ENCODE results near the gene PNPLA1.

The PNPLA1 gene

GRCh38 chr6:36246506-36247268 is 23.2 kb upstream of the PNPLA1 start:
- DNase-seq (ENCODE audit: low spot score), result no peak

DNA sequence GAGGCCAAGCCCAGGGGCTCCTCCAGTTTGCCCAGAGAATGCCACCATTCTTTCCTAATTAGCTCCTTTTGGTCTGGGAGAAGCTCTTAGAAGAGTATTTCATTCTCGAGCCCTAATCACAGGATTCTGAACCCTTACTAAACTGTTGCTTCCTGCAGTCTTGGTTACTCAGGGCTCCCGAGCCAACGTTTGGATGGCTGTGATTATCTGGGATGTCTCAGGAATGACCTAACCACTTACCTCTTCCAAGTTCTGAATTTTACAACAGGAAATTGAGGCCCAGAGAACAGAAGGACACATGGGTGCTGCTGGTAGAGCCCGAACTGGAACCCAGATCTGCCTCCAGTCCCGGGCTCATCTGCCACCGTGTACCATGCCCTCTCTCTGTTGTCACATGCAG is 22.2 kb upstream of the PNPLA1 start:
- DNase-seq (ENCODE audit: low spot score), result no peak

DNA sequence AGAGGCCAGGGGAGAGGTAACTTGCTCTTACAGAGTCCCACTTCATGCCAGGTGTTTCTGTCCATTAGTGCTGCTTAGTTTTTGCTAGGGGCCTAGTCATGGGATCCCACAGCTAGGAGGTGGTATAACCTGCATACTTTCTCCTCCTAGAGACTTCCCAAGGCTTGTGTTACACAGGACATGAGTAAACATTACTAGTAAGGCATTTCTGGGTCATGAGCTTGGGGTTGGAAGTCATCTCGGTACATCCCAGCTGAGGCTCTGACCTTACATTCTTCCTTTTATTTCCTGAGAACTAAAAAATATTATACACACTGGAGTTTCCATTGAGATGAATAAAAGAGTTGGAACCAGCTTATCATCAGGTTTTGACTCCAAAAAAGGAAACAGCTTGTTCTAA is 20.9 kb upstream of the PNPLA1 start:
- no peak for DNase-seq (ENCODE audit: low spot score)

- DNase-seq (ENCODE audit: low spot score), result no peak
These were observed 20.3 kb upstream of the PNPLA1 start for GRCh38 chr6:36249536-36249935.

DNA sequence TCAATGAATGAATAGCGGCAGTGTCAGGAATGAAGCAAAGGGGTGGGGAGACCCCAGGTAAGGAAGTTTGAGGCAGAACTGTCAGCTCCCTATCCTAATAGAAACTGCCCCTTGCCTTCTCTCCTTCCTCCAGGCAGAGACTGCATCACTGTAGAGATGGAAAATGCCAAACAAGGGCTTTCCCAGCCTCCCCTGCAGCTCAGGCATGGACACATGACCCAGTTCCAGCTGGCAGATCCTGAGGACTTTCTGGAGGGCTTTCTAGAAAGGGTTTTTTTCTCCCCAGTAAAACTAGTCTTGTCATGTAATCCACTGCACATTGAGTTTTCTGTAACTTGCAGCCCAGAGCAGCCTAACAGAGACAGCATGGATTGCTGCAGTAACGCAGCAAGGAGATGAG is 17.9 kb upstream of the PNPLA1 start:
- no peak for DNase-seq (ENCODE audit: low spot score)

- no peak for DNase-seq (ENCODE audit: low spot score)
These were observed 6.4 kb upstream of the PNPLA1 start for GRCh38 chr6:36263390-36264000.

DNA sequence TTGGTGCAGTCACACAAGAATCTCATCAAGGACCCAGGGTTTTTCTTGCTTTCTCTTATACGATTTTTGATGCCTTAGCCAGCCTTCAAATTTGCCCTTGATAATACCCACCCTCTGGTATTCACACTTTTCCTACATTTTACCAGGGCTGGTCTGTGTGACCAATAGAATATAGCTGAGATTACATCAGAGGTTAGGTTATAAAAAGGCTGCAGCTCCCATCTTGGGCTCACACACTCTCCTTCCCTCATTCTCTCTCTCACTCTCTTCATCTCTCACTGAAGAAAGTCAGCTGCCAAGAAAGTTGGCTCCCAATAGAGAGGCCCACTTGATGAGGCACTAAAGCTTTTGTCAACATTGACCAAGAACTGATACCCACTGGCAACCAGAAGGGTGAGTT is 4.1 kb upstream of the PNPLA1 start:
- DNase-seq (ENCODE audit: low spot score), result no peak

DNA sequence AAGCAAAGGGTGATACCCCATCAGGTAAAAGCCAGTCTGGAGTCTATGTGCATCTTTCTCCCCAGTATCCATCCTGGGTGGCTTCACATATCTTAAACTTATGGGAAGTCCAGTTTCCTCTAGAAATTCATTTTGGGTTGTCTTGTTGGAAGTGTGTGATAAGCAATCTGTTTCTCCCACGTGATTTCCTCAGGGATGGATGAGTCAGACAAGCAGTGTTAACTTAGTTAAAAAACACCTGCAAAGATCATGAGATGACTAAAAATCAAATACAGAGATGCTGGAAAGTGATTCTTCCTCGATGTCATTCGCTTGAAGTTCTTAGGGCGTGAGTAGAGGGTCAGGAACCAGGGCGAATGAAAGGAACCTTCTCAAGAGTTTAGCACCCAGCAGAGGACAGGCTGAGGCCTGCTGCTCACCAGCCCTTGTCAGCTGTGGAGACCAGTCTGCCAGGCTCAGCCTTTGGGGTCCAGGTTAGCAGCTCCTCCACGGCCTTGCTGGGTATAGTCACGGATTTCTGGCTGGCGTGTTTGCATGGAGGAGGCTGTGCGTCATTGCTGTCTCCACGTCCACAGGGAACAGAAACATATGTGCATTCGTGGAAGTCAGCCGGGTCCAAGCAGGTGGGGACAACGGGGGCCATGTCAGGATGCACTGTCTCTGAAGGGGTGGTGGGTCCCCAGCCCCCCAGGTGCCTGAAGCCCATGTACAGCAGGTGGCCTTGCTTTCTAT is 2.8 kb upstream of the PNPLA1 start:
- no peak for DNase-seq (ENCODE audit: low spot score)

GRCh38 chr6:36267731-36268477 is 2.0 kb upstream of the PNPLA1 start:
- DNase-seq (ENCODE audit: low spot score), result no peak

GRCh38 chr6:36268478-36269275 is 1.2 kb upstream of the PNPLA1 start:
- DNase-seq (ENCODE audit: low spot score), result no peak

GRCh38 chr6:36272234-36272633 is 2.4 kb downstream of the PNPLA1 start:
- no peak for DNase-seq (ENCODE audit: low spot score)

- no peak for DNase-seq (ENCODE audit: low spot score)
These were observed 3.2 kb downstream of the PNPLA1 start for GRCh38 chr6:36273067-36273466.

GRCh38 chr6:36273802-36274514 is 4.1 kb downstream of the PNPLA1 start:
- no peak for DNase-seq (ENCODE audit: low spot score)

DNA sequence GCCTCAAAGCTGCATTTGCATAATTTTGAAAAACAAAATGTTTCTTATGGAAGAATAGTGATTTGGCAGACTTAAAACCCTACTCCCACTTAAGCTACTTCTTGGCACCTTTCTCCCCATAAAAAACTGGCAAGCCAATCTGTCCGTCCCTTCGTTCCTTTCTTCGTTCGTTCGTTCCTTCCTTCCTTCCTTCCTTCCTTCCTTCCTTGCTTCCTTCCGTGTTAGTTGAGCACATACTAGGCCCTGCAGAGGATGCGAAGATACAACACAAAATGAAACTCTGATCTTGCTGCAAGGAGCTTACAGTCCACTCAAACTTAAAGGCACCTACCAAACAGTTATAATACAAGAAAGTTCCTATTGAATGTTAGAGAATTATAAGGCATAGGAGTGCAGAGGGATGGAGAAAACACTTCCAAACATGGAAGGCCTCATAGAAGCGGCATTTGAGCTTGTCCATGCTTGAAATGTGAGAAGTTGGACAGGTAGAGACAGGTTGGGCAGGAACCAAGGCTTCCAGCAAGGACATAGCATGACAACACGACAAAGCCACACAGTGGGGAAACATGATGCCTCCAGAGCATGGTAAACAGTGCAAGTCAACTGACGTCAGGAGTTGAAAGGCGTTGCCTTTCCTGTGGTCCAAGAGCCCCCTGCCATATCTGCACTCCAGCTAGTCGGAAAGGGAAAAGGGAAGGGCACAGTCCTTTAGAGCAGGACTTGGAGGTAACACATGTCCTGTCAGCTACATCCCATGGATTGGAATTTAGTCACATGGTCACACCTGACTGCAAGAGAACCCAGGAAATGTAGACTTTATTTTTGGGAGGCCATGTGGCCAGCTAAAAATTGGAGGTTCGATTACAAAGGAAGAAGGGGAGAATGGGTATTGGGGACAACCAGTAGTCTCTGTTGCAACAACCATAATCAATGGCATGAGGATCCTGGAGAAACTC is 7.0 kb downstream of the PNPLA1 start:
- no peak for DNase-seq (ENCODE audit: low spot score)

GRCh38 chr6:36277946-36278470 is 8.1 kb downstream of the PNPLA1 start:
- DNase-seq (ENCODE audit: low spot score), result no peak

DNA sequence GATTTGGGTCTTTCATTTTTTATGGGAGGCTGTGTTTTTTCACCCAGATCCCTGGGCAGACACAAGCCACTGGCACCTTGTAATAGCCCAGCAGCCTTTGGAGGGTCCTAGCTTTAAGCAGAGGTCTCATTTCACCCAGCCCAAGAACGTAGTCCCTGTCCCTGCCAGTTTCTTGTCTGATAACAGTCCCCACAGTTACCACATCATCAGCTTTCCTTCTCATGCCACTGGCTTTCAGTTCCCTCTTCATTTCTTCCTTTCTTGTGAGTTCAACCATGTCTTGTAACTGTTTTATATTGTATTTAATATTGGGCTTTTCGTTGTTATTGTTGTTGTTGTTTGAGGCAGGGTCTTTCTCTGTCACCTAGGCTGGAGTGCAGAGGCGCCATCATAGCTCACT is 10.6 kb downstream of the PNPLA1 start:
- DNase-seq (ENCODE audit: low spot score), result no peak

GRCh38 chr6:36280983-36281382 is 11.1 kb downstream of the PNPLA1 start:
- DNase-seq (ENCODE audit: low spot score), result no peak

GRCh38 chr6:36283608-36284007 is 13.7 kb downstream of the PNPLA1 start:
- no peak for DNase-seq (ENCODE audit: low spot score)

GRCh38 chr6:36284359-36284758 is 14.5 kb downstream of the PNPLA1 start:
- no peak for DNase-seq (ENCODE audit: low spot score)

Data from globus pallidus (tissue), 1 donor.